Ectodermal cell (in vitro differentiated cells): ENCODE data around the gene ETDB.
"Not testable (repeated sequence)": the region's sequence is repeated elsewhere in the genome, so short reads cannot be mapped to it uniquely, and the experiment has no call there.

Source experiments
- H3K27ac ChIP-seq: 2 replicates; pipeline ENCODE4 v1.7.0; 2013; ENCODE audit warnings: mild to moderate bottlenecking, low read depth, low read length; ENCODE audit not compliant: insufficient read depth, poor library complexity, severe bottlenecking
- H3K27me3 ChIP-seq: 2 replicates; pipeline ENCODE4 v1.7.0; 2013; ENCODE audit warnings: mild to moderate bottlenecking, low read length; ENCODE audit not compliant: insufficient read depth, control insufficient read depth, poor library complexity, severe bottlenecking
- H3K36me3 ChIP-seq: one replicate; pipeline ENCODE4 v1.7.0; 2013; ENCODE audit warnings: low read length; ENCODE audit not compliant: control insufficient read depth, insufficient read depth
- H3K4me1 ChIP-seq: one replicate; pipeline ENCODE4 v1.7.0; 2013; ENCODE audit warnings: low read length; ENCODE audit not compliant: control insufficient read depth, insufficient read depth
- H3K4me3 ChIP-seq: 2 replicates; pipeline ENCODE4 v1.7.0; 2013; ENCODE audit warnings: low read depth, low read length, control low read depth; ENCODE audit not compliant: insufficient read depth
- H3K9me3 ChIP-seq: 2 replicates; pipeline ENCODE4 v1.7.0; 2013; ENCODE audit warnings: mild to moderate bottlenecking, low read length, moderate library complexity; ENCODE audit not compliant: control insufficient read depth
- WGBS, 2 experiments: methylation state at CpG; one replicate each; pipeline ENCODE4 v1.1.7; 2013; ENCODE audit warnings: missing lambda C conversion rate in 2 of 2; 5-methylcytosine and 5-hydroxymethylcytosine counted together

ETDB gene

DNA sequence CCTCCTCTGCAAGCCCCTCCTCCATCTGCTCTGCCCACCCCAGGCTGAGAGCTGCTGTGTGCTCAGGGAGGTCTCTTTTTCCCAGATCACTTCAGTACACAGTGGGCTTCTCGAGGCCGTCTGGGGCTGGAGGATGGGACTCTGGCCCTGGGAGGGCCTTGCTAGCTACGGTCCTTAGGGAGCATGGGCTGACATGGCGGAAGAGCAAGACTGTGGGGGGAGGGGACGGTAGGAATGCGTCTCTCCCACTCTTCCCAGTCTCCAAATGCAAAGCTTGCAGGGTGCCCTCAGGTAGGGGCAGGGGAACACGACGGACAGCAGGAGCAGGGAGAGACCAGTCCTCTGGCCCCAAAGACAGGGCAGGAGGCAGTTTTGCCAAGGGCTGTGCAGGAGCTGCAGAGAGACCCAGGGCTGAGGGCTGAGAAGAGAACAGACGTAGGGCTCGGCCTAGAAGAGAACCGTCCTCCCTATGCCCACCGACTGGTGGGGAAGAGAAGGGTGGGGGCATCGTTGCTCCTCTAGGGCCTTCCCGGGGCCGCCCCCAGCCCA lies 23.1 kb downstream of the ETDB start:
- not testable (repeated sequence) for H3K9me3 ChIP-seq, H3K27ac ChIP-seq, H3K4me1 ChIP-seq, H3K36me3 ChIP-seq
- Histone ChIP-seq H3K4me3 (peak overlapping the region; percentile 55), H3K27me3 (peaks cover 16% of the 10 kb centered on the region)
- WGBS, 2 experiments, result 10 to 14% methylated on average over 14 to 15 of the region's 15 CpGs

DNA sequence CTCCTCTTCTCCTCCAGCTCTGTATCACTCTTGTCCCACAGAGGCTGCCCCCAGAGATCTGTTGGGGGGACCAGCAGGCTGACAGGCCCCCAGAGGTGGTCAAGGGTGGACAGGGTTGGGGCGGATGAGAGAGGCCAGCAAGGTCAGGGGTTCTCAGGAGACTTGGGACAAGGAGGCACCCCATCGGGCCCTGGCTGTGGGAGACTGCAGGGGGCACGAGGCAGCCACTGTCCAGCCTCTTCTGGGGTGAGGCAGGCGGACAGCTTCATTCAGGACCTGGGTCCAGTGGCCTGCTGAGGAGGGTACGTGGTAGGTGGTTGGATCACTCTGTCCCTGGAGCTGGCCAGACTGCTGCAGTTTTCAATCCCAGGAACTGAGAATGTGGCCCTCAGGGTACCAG lies 24.6 kb downstream of the ETDB start:
- H3K4me1 ChIP-seq, result no peaks in the 10 kb centered on the region
- 93 to 96% methylated on average over 5 of the region's 5 CpGs for WGBS, 2 experiments
- H3K4me3 ChIP-seq, result no peak overlapping the region
- H3K27ac ChIP-seq, result no peak overlapping the region
- H3K36me3 ChIP-seq, result no peaks in the 10 kb centered on the region
- no peaks in the 10 kb centered on the region for H3K9me3 ChIP-seq
- peaks cover 16% of the 10 kb centered on the region for H3K27me3 ChIP-seq

DNA sequence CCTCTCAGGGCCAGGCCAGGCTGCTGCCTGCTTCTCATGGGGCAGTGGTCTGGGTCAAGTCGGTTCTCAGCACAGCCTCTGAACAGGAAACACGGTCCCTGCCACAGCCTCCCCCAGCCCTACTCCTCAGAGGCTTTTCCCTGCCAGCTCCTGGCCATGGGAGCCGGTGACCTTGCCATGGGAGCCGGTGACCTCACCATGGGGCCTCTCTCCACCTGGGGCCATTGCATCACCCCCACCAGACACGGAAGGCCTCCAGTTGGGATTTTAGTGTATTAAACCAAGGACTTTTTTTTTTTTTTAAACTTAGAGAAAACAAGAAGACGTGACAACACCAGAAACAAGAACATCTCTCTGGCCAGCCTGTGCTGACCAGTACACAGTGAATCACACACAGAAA lies 25.6 kb downstream of the ETDB start:
- Histone ChIP-seq H3K36me3 (no peaks in the 10 kb centered on the region), H3K4me3 (no peak overlapping the region), H3K27ac (no peak overlapping the region), H3K27me3 (peaks cover 12% of the 10 kb centered on the region), H3K9me3 (no peaks in the 10 kb centered on the region), H3K4me1 (no peaks in the 10 kb centered on the region)
- WGBS, 2 experiments, result 86 to 94% methylated on average over 3 to 6 of the region's 6 CpGs

DNA sequence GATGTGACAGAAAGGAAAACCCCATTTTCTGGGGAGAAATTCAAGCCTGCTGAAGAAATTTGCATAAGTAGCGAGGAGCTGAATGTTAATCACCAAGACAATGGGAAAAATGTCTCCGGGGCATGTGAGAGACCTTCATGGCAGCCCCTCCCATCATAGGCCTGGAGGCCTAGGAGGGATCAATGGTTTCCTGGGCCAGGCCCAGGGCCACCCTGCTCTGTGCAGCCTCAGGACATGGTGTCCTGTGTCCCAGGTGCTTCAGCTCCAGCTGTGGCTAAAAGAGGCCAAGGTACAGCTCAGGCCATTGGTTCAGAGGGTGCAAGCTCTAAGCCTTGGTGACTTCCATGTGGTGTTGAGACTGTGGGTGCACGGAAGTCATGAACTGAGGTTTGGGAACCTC lies 31.2 kb downstream of the ETDB start:
- Histone ChIP-seq H3K9me3 (no peaks in the 10 kb centered on the region), H3K4me3 (no peak overlapping the region), H3K27ac (no peak overlapping the region), H3K4me1 (no peaks in the 10 kb centered on the region), H3K36me3 (no peaks in the 10 kb centered on the region), H3K27me3 (no peaks in the 10 kb centered on the region)
- 95 to 98% methylated on average over 3 of the region's 3 CpGs for WGBS, 2 experiments

DNA sequence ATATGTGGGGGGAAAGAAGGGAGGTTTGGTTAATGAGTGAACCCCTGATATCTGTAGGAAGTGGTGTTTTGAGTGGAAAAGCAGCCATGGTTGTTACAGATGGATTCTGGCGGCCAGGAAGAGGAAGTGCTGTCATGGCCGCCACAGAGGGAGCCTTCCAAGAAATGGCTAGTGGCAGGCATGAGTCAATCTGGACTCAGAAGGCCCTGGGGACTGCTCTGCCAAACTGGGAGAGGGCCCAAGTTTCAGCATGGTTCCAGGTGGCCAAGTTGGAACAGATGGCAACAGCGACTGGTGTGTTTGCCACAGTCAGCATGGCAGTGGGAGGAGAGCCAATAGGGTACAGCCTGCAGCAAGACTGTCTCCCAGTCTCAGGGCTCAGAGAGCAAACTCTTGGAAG lies 32.5 kb downstream of the ETDB start:
- Histone ChIP-seq H3K27ac (no peak overlapping the region), H3K4me3 (no peak overlapping the region), H3K9me3 (no peaks in the 10 kb centered on the region), H3K4me1 (no peaks in the 10 kb centered on the region), H3K27me3 (no peaks in the 10 kb centered on the region), H3K36me3 (no peaks in the 10 kb centered on the region)
- 92 to 94% methylated on average over 3 of the region's 3 CpGs for WGBS, 2 experiments

DNA sequence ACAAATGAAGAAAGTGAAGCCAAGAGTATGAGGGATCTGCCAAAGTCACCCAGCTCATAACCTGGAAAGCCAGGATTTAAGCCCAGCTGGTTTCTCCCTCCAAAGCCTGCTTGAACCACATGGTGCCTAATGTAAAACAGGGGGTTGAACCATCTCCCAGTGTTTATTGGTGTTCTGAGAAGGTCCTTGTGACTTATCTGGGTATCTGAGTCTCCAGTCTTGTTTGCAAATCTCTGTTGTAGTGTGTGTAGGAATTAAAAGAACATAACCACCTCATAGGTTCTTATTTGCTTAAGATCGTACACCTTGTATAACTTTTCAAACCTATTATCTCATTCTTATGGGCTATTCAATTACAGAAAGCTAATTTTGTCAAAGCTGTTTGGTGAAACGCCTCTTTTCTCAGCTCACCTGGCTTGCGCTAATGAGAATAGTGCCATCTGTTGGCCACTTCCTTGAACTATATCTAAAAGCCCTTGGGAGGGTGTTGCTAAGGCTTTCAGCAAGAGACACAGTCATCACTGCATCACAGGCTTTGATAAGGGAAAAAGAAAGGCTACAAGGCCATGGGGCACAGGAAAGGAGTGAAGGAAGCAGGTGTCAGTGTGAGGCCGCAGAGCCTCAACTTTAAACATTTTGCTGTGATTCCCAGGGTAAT lies 34.0 kb downstream of the ETDB start:
- 6% methylated on average over 2 to 4 of the region's 4 CpGs for WGBS, 2 experiments
- H3K27ac ChIP-seq, result no peak overlapping the region
- H3K9me3 ChIP-seq, result no peaks in the 10 kb centered on the region
- H3K4me3 ChIP-seq, result no peak overlapping the region
- no peaks in the 10 kb centered on the region for H3K27me3 ChIP-seq
- H3K36me3 ChIP-seq, result no peaks in the 10 kb centered on the region
- no peaks in the 10 kb centered on the region for H3K4me1 ChIP-seq

DNA sequence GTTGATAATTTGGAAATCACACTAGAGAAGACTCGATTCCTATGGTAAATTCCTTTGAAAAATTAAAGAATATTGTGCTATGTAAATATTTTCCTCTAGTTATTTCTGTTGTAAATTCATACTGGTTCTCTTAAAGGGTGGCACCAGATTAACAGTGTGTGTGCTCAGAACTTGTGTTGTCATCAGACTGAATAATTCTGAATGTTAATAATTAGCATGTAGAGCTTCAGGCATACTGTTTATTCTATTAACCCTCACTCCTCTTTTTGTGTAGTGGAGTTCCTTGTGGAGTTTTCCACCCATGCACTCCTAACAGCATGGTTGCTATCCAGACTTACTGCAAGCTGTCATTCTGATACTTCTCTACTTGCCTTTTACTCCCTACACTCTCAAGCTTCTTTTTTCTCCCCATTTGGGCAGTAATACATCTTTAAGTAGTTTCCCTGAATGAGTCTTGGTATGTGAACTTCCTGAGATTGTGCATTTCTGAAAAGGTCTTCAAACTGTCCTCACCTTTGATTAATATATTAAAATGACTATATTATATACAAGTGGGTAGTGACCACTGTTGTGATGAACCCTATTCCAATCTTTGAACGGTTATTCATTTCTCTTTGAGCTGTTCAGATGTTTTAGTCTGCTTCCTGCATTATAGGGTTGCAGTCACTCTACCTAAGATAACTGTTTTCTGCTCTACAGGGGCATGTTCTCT lies 38.5 kb downstream of the ETDB start:
- Histone ChIP-seq H3K4me1 (no peaks in the 10 kb centered on the region), H3K36me3 (no peaks in the 10 kb centered on the region), H3K27ac (no peak overlapping the region), H3K27me3 (no peaks in the 10 kb centered on the region), H3K4me3 (no peak overlapping the region), H3K9me3 (no peaks in the 10 kb centered on the region)
- WGBS, 2 experiments, result 90 to 93% methylated on average over 1 to 2 of the region's 2 CpGs
